Stimulated activated CD8-positive, alpha-beta memory T cell treated with anti-CD3 and anti-CD28 coated beads, Interleukin-2, amount 100 ng/mL, for 48 hours (primary cell): Measurements from ENCODE around the gene CILP2.

ENCODE experiments used
- DNase-seq, 2 donors: peaks; one replicate each; pipeline ENCODE4 v3.0.0-alpha.2; 2020; ENCODE audit warnings: low read depth in 2 of 2

Gene CILP2

GRCh38 chr19:19505669-19506326, 32.3 kb upstream of the CILP2 start:
- no peak for DNase-seq

DNA sequence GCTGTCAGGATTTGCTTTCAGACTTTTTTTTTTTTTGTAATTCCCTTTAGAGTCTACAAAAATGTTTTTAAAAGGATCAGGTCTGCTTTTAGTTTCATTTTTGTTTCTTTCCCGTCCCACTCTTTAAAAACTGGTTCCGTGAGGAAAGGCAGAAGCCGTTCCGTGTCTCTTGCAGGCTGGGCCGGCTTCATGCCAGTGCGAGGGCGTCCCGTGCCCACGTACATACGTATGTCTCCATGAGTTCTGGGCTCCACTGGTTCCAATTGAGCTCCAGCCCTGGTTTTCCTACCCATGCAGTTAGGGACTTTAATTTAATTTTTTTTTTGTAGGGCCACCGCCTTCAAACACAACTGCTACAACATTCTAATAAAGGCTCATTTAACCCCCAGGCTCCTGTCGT, 31.5 kb upstream of the CILP2 start:
- no peak for DNase-seq

DNA sequence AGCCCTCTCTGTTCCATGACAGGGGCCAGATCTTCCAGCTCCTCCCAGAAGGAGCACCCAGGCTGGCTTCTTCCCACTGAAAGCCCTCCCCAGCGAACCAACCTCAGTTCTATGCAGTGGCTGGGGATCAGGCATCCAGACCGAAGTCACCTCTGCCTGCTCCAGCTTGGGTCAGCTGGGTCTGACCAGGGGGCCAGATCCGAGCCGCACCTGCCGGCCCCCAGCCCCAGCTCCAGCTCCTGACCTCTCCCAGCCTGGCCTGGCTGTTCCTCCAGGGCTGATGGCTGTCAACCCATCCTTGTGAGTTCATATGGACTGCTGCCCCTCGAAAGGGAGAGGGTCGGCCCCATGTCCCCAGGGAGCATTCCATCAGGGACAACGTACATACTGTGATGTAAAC, 30.7 kb upstream of the CILP2 start:
- DNase-seq = no peak

DNA sequence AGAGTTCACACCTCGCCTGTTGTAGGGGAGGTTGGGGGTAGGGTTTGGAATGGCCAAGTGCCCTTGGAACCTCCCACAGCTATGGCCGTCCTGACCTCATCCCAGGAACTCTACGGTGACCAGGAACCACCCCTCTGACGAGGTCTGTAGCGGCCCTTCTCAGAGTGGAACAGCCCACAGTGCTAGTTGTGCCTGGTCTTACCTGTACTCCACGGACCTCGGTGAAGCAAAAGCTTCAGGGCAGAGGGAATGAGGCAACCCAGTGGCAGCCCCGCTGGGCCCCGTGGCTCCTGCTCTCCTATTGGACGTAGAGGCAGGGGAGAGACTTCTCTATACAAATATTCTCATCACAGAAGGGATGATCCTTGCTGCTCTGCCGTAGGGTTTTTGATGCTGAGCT, 29.8 kb upstream of the CILP2 start:
- no peak for DNase-seq

- no peak for DNase-seq
Measured at GRCh38 chr19:19510432-19510831, 27.6 kb upstream of the CILP2 start.

DNA sequence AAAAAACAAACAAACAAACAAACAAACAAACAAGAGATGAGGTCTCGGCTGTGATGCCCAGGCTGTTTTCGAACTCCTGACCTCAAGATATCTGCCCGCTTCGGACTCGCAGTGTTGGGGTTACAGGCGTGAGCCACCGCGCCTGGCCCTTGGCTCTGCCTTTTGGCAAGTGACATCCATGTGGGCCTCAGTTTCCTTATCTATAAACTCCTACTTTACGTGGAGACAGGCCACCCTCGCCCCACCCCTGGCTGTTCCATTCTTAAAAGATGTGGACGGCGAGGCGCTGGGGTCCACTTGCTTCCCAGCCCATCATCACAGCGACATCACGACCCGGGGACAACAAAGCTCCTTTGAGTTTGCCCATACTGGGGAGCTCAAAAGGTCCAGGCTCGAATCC, 24.4 kb upstream of the CILP2 start:
- no peak for DNase-seq

GRCh38 chr19:19514215-19514657, 23.8 kb upstream of the CILP2 start:
- no peak for DNase-seq

DNA sequence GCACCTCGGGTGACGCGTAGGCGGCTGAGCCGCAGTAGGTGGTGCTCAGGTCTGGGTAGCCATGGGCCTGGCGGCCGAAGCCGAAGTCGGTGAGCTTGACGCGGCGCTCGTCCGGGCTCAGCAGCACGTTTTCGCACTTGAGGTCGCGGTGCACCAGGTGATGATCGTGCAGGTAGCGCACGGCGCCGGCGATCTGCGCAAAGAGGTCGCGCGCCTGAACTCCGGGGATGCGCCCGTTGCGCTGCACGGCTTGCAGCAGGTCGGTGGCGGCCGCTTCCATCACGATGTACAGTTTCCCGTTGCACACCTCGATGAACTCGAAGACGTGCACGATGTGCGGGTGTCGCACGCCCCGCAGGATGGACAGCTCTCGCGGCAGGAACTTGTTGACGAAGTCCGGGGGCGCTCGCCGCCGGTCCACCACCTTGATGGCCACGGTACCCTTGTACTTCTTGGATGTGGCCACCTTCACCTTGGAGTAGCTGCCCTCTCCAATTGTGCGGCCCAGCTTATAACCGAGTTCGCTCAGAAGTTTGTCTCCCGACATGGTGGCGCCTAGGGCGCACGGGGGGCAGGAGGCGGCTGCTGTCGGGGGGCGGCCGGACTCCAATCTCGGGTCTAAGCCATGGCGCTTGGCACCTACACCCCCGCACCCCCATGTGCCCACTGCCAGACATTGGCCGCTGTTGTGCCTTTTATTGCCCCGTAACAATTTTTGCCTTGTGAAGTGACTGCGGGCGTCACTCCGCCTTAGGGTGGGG, 23.0 kb upstream of the CILP2 start, which contains the start of gene TSSK6:
TSSK6 (minus strand) TSS at position 668 of the 761 bp plus-strand sequence; CDS start at position 547, 121 bp downstream.
- no peak for DNase-seq

DNA sequence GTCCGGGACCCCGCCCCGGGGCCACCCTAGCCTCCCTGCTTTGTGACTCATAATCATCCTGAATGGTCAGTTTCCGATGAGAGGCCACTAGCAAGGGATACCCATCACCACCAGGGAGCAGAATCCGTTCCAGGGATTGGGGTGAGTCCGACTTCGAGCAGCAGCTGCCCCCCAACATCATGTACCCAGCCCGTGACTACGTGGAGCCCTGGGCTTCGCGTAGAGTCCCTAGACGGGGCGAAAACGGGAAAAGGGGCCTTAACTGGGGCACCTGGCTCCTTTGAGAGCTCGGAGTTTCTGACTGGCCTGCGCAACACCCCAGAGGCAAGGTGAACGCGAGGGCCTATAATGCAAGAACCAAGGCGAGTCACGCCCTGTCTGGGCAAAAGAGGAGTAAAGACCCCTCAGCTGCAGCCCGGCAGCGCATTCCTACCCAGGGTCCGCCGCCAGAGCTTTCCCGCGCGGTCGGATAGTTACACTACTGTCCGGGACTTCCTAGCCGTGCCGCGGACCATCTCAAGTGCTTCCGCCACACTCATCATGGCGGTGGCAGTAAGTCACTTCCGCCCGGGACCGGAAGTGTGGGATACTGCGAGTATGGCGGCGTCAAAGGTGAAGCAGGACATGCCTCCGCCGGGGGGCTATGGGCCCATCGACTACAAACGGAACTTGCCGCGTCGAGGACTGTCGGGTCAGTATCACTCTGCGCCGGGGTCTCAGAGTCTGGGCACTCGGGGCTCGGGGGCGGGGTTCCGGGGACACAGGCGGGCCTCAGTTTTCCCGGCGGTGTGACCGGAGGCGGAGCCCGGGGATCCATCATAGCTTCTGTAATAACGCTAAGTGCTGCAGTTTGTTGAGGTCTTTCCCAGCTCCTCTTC, 22.2 kb upstream of the CILP2 start, which contains the start of gene NDUFA13:
NDUFA13 (plus strand) TSS at position 584 of the 878 bp plus-strand sequence; CDS start at position 598, 14 bp downstream.
- peak; percentile 83 to 90 for DNase-seq

DNA sequence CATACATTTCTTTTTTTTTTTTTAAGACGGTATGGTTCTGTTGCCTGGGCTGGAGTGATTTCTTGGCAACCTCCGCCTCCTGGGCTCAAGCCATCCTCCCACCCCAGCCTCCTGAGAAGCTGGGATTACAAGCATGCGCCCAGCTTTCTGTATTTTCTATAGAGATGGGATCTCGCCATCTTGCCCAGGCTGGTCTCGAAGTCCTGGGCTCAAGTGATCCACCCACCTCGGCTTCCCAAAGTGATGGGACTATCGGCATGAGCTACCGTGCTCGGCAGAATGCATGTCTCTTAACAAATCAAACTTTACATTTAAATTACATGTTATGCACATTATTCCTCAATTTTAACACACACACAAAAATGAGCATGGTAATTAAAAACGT, 20.8 kb upstream of the CILP2 start:
- DNase-seq = no peak

GRCh38 chr19:19520989-19521388, 17.1 kb upstream of the CILP2 start:
- no peak for DNase-seq

DNA sequence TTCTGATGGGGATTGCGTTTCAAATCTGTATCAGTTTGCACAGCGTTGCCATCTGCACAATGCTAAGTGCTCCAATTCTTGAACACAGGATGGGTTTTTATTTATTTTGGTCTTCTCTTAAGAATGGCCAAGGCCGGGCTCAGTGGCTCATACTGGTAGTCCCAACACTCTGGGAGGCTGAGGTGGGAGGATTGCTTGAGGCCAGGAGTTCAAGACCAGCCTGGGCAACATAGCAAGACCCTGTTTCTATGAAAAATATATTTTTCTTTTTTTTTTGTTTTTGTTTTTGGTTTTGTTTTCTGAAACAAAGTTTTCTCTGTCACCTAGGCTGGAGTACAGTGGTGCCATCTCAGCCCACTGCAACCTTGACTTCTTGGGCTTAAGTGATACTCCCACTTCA, 14.9 kb upstream of the CILP2 start:
- DNase-seq = no peak

GRCh38 chr19:19524053-19524452, 14.0 kb upstream of the CILP2 start:
- DNase-seq = no peak

- DNase-seq = no peak
Measured at GRCh38 chr19:19525611-19526380, 12.3 kb upstream of the CILP2 start.

- no peak for DNase-seq
Measured at GRCh38 chr19:19526581-19527370, 11.3 kb upstream of the CILP2 start.

- DNase-seq = no peak
Measured at GRCh38 chr19:19527371-19527656, 10.8 kb upstream of the CILP2 start.

DNA sequence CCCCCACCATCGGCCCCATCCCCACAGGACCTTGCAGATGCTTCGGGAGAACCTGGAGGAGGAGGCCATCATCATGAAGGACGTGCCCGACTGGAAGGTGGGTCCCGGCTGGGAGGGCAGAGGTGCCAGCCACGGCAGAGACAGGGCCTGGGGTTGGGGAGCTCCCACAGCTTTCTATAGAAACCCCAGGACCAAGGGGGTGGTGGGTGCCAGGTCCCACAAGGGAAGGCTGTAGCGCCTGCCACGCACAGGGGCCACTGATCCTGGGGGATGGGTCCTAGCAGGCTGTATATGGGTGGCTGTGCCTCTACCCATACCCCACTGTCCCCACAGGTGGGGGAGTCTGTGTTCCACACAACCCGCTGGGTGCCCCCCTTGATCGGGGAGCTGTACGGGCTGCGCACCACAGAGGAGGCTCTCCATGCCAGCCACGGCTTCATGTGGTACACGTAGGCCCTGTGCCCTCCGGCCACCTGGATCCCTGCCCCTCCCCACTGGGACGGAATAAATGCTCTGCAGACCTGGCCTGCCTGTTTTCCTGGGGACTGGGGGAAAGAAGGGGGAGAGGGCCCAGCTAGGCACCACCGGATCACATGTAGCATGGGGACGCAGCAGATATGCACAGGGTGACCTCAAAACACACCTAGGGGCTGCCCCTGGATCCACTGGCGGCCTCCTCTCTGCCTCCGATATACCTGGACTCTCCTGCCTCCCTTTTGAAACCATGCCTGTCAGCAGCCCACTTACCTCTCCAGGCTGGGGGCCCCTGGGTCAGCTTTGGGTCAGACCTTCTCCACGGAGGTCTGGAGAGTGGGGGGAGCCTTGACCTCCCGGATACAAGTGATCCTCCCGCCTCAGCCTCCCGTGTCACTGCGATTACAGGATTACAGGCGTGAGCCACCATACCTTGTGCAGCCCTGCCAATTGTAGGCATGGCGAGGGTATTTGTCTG, 10.1 kb upstream of the CILP2 start:
- no peak for DNase-seq

- no peak for DNase-seq
Measured at GRCh38 chr19:19528721-19529490, 9.2 kb upstream of the CILP2 start, which contains the start of gene YJEFN3. TSS of gene YJEFN3 (plus strand) at chr19:19528911. CDS start at chr19:19528933, 22 bp downstream.
